Karpas-422 (cell line): Measurements from ENCODE around the gene MORC2. TPM values are rescaled to one million over a fixed set of nuclear protein-coding genes. Genes with fewer than 3 reads are reported as not detected.

ENCODE experiments used
- DNase-seq: peaks from one replicate; pipeline ENCODE4 v3.0.0-alpha.2; 2015
- H2AFZ ChIP-seq: fragments of 200-600 bp; sonication (generic); 2 replicates; pipeline ENCODE4 v1.6.1; 2014; ENCODE audit warnings: antibody characterized with exemption, low read length, mixed read lengths
- H3K27ac ChIP-seq: fragments of 200-600 bp; sonication (generic); 2 replicates; pipeline ENCODE4 v1.5.1; 2014; ENCODE audit warnings: mild to moderate bottlenecking, low read length, moderate library complexity
- H3K27me3 ChIP-seq: fragments of 200-600 bp; sonication (generic); 2 replicates; pipeline ENCODE4 v1.6.1; 2014; ENCODE audit warnings: low read length, mixed read lengths
- H3K36me3 ChIP-seq: fragments of 200-600 bp; sonication (generic); 2 replicates; pipeline ENCODE4 v1.6.1; 2014; ENCODE audit warnings: low read length, mixed read lengths; ENCODE audit not compliant: insufficient read depth
- H3K4me1 ChIP-seq: fragments of 200-600 bp; sonication (generic); 2 replicates; pipeline ENCODE4 v1.6.1; 2014; ENCODE audit warnings: mild to moderate bottlenecking, low read length, mixed read lengths
- H3K4me2 ChIP-seq: fragments of 200-600 bp; sonication (generic); 2 replicates; pipeline ENCODE4 v1.6.1; 2014; ENCODE audit warnings: low read length, low read depth, mild to moderate bottlenecking; ENCODE audit not compliant: poor library complexity, severe bottlenecking
- H3K4me3 ChIP-seq: fragments of 200-600 bp; sonication (generic); 2 replicates; pipeline ENCODE4 v1.5.1; 2014; ENCODE audit warnings: mild to moderate bottlenecking, antibody characterized with exemption, low read length, mixed read lengths
- H3K79me2 ChIP-seq: fragments of 200-600 bp; sonication (generic); 2 replicates; pipeline ENCODE4 v1.6.1; 2014; ENCODE audit warnings: mild to moderate bottlenecking, low read length, mixed read lengths
- H3K9ac ChIP-seq: fragments of 200-600 bp; sonication (generic); 2 replicates; pipeline ENCODE4 v1.6.0; 2014; ENCODE audit warnings: low read length
- H3K9me2 ChIP-seq: fragments of 200-600 bp; sonication (generic), shearing (Covaris generic); replicated peaks from 2 replicates; pipeline ENCODE4 v1.6.0; 2014; ENCODE audit warnings: mild to moderate bottlenecking, low read length, moderate library complexity; ENCODE audit not compliant: insufficient read depth
- H3K9me3 ChIP-seq: fragments of 300-700, 200-600 bp; sonication (generic); 2 replicates; pipeline ENCODE4 v1.6.1; 2014; ENCODE audit warnings: low read length, mixed read lengths
- H4K20me1 ChIP-seq: fragments of 200-600 bp; sonication (generic); 2 replicates; pipeline ENCODE4 v1.6.1; 2014; ENCODE audit warnings: mild to moderate bottlenecking, antibody characterized with exemption, low read length, low read depth; ENCODE audit not compliant: insufficient read depth
- small RNA-seq: library from RNA; depleted of rRNA; stranded (forward); fragments of <200 nt; gene quantifications from one replicate; pipeline ENCODE3, GENCODE V24; 2014
- total RNA-seq: library from RNA; depleted of rRNA; stranded (reverse); fragments of >200 nt; shearing (Covaris generic); gene quantifications from 2 replicates; pipeline ENCODE4 v1.2.3, GENCODE V29; 2014; ENCODE audit warnings: low replicate concordance; rRNA removed

The MORC2 gene
- total RNA-seq, 1 experiment from 2014 or later: 29.0 TPM

GRCh38 chr22:30876221-30876751 lies 92.3 kb downstream of the MORC2 start:
- Histone ChIP-seq H3K4me2 (no peak overlapping the region), H3K27me3 (no peaks in the 10 kb centered on the region), H3K9ac (no peak overlapping the region), H2AFZ (no peak overlapping the region), H3K4me1 (peaks cover 38% of the 10 kb centered on the region), H3K9me3 (no peaks in the 10 kb centered on the region), H3K79me2 (no peaks in the 10 kb centered on the region), H3K4me3 (no peak overlapping the region), H3K27ac (no peak overlapping the region), H4K20me1 (no peaks in the 10 kb centered on the region), H3K36me3 (no peaks in the 10 kb centered on the region), H3K9me2 (no peaks in the 10 kb centered on the region)
- no peak for DNase-seq

GRCh38 chr22:30875481-30876215 lies 92.9 kb downstream of the MORC2 start:
- H3K27ac ChIP-seq: no peak overlapping the region
- H3K4me3 ChIP-seq: no peak overlapping the region
- no peak overlapping the region for H3K4me2 ChIP-seq
- peaks cover 38% of the 10 kb centered on the region for H3K4me1 ChIP-seq
- no peaks in the 10 kb centered on the region for H3K9me2 ChIP-seq
- no peak overlapping the region for H2AFZ ChIP-seq
- H3K79me2 ChIP-seq: no peaks in the 10 kb centered on the region
- H3K9me3 ChIP-seq: no peaks in the 10 kb centered on the region
- no peak for DNase-seq
- no peaks in the 10 kb centered on the region for H3K36me3 ChIP-seq
- H3K9ac ChIP-seq: no peak overlapping the region
- no peaks in the 10 kb centered on the region for H3K27me3 ChIP-seq
- H4K20me1 ChIP-seq: no peaks in the 10 kb centered on the region

Small RNAs within 50 kb of the gene (small RNA-seq; reads per million reads assigned to genes)
- not detected for gene RF01892

Other genes with a start within 250 kb of the MORC2 start
- gene TUG1, start 491 bp upstream of the MORC2 start, total RNA-seq: 37.4 and 97.4 TPM in 2 replicates
- gene SMTN, start 112.5 kb upstream of the MORC2 start, total RNA-seq: 23.5 and 27.9 TPM in 2 replicates
- 11.1 and 18.5 TPM in 2 replicates for gene SELENOM, start 138.8 kb upstream of the MORC2 start, total RNA-seq
- gene INPP5J, start 154.2 kb upstream of the MORC2 start, total RNA-seq: 14.4 and 18.3 TPM in 2 replicates
- gene PLA2G3, start 171.7 kb upstream of the MORC2 start, total RNA-seq: not detected in 2 replicates
- 41.1 and 44.8 TPM in 2 replicates for gene RNF185, start 191.4 kb upstream of the MORC2 start, total RNA-seq
- gene LIMK2, start 243.5 kb upstream of the MORC2 start, total RNA-seq: 35.0 and 35.3 TPM in 2 replicates